ENCODE measurements around the gene FST. TPM values are rescaled to one million over a fixed set of nuclear protein-coding genes. Genes with fewer than 3 reads are reported as not detected.
A peak's percentile ranks its signal among the peaks of the same experiment; 100 is the strongest.

The FST gene
- total RNA-seq, 1 experiment from 2014 or later = not detected

DNA sequence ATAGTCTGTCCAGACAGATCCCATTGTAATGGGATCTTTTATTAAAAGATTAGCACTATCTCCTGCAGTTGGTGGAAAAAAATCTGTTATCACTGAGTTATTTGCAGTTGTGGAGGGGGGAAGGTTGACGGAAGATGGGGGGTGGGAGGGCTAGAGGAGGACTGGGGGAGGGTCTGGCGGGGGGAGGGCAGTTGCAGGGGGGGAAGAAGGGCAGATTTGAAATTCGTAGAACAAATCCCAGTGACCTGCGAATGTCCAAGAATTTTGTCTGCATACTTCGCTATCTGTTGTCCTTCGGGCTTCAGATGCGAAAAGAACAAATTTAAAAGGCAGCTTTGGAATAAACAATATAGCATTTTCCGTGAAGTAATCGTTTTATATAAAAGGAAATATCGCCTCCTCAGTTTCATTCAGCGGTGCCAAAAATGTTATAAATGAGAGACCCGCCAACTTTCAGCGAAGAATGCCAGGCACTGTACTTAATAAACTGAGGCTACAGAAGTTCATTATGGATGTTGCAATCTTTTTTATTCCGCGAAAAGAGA, 1.3 kb upstream of the FST start:
- no TSS peak for BruUV-seq (replicated peaks)

DNA sequence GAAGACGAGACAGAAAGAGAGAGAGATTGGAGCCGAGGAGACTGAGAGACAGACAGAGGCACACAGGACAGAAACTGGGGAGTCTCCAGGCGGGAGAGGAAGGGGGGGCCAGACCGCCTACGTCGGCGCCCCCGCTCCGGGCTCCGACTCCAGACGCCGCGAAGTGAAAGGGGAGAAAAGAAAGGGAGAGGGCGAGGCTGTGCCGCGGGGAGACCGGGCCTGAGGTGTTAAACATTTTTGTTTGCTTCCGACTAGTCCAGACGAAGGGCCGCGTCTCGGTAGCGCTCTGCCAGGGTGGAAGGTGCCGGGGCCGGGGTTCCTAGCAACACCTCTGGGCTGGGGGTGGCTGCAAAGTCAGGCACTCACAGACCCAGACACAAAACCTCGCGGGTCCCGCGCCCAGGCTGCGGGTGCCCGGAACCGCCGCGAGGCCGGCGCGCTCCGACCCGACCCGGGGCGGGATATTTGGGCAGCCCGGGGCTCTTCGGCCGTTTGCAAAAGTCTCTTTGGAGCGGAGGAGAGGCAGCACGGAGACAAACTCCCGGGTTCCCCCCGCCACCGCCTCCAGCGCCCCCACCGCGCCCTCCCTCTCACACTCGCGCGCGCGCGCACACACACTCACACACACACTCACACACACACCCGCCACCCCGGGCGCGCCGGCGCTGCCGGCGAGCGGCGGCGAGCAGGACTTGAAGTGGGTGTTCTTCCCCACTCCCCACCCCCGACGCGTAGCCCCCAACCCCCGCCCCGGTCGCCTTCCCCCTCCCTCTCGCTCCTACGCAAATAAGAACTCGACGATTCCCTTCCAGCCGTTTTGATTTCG, 626 bp upstream of the FST start:
- intact Hi-C loops (cut with micrococcal nuclease; ENCODE audit: unreplicated experiment) = loop anchor here (5.0 kb wide), 2 partner anchors 512 to 737 kb away; no protein-coding TSS in a partner anchor
- peak; percentile 34 for DNase-seq (ENCODE audit: low spot score)
- H3K27ac ChIP-seq (ENCODE audit: low read depth, low read length, poor library complexity, severe bottlenecking) = no peak overlapping the region
- H3K27me3 ChIP-seq (replicated peaks; ENCODE audit: insufficient read depth, low read depth, low read length, poor library complexity) = peaks cover 64% of the 10 kb centered on the region
- no peaks in the 10 kb centered on the region for H3K9me3 ChIP-seq (ENCODE audit: low read depth, low read length, poor library complexity, severe bottlenecking)
- no TSS peak for BruUV-seq (replicated peaks)
- no peaks in the 10 kb centered on the region for H3K36me3 ChIP-seq (ENCODE audit: insufficient read depth, low read length, poor library complexity, severe bottlenecking)
- ChIA-PET CTCF (no interaction called here), POLR2A (ENCODE audit: low non-redundant PET) (no interaction called here)
- H3K4me3 ChIP-seq (ENCODE audit: low read depth, low read length, poor library complexity, severe bottlenecking) = peak overlapping the region; percentile 45
- TF ChIP-seq, protein P1, sequence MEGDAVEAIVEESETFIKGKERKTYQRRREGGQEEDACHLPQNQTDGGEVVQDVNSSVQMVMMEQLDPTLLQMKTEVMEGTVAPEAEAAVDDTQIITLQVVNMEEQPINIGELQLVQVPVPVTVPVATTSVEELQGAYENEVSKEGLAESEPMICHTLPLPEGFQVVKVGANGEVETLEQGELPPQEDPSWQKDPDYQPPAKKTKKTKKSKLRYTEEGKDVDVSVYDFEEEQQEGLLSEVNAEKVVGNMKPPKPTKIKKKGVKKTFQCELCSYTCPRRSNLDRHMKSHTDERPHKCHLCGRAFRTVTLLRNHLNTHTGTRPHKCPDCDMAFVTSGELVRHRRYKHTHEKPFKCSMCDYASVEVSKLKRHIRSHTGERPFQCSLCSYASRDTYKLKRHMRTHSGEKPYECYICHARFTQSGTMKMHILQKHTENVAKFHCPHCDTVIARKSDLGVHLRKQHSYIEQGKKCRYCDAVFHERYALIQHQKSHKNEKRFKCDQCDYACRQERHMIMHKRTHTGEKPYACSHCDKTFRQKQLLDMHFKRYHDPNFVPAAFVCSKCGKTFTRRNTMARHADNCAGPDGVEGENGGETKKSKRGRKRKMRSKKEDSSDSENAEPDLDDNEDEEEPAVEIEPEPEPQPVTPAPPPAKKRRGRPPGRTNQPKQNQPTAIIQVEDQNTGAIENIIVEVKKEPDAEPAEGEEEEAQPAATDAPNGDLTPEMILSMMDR (conservative IDR thresholded peaks at IDR 0.05; ENCODE audit: low read depth, low read length) = no peak
- H3K4me1 ChIP-seq (ENCODE audit: insufficient read depth, low read length, poor library complexity, severe bottlenecking) = peaks cover 5% of the 10 kb centered on the region

More for the DNA sequence above, 1.3 kb upstream of the FST start:
- peaks cover 5% of the 10 kb centered on the region for H3K4me1 ChIP-seq (ENCODE audit: insufficient read depth, low read length, poor library complexity, severe bottlenecking)
- no peaks in the 10 kb centered on the region for H3K9me3 ChIP-seq (ENCODE audit: low read depth, low read length, poor library complexity, severe bottlenecking)
- H3K27ac ChIP-seq (ENCODE audit: low read depth, low read length, poor library complexity, severe bottlenecking) = no peak overlapping the region
- no peak for DNase-seq (ENCODE audit: low spot score)
- CTCF ChIA-PET = no interaction called here
- TF ChIP-seq EZH2 (IDR thresholded peaks at IDR 0.05; ENCODE audit: borderline replicate concordance, low read depth, low read length, poor library complexity, severe bottlenecking) = no peak
- TF ChIP-seq, protein P1 (conservative IDR thresholded peaks at IDR 0.05; ENCODE audit: low read depth, low read length) = no peak
- H3K36me3 ChIP-seq (ENCODE audit: insufficient read depth, low read length, poor library complexity, severe bottlenecking) = no peaks in the 10 kb centered on the region
- H3K4me3 ChIP-seq (ENCODE audit: low read depth, low read length, poor library complexity, severe bottlenecking) = peak overlapping the region; percentile 45
- intact Hi-C loops (cut with micrococcal nuclease; ENCODE audit: unreplicated experiment) = loop anchor here (5.0 kb wide), 2 partner anchors 513 to 738 kb away; no protein-coding TSS in a partner anchor
- POLR2A ChIA-PET (ENCODE audit: low non-redundant PET) = no interaction called here
- peaks cover 59% of the 10 kb centered on the region for H3K27me3 ChIP-seq (replicated peaks; ENCODE audit: insufficient read depth, low read depth, low read length, poor library complexity)

DNA sequence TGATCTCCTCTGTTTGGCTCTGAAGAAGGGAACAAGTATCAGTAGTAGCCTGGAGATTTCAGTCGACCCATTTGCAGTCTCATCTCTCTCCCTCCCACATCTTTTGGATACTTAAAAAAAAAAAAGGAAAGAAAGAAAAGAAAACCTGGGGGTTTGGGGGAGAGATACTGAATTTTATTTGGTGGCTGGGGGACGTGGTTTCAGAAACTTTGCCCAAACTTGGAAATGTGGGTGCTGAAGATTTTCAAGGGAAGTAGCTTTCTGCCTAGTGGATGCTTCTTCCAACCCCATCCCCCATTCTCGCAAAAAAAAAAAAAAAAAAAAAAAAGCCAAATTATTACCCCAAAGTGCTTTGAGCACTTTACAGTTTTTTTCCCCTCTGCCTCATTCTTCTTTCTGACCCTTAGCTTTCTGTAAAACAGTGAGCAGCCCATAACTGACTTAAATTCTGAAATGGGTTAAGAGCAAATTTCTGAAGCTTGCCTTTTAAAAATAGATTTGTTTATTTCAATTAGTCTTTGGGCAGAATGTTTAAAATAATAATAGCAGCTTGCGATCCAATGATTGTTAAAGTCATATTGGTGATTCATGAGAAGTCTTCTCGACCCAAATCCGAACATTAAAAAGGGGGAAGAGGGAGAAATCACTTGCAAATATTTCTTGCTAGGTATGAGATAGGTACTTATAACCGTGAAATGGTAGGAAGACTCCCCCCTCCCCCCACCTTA, 894 bp downstream of the FST start:
- intact Hi-C loops (cut with micrococcal nuclease; ENCODE audit: unreplicated experiment) = no loop called here
- no peaks in the 10 kb centered on the region for H3K36me3 ChIP-seq (ENCODE audit: insufficient read depth, low read length, poor library complexity, severe bottlenecking)
- peaks cover 68% of the 10 kb centered on the region for H3K27me3 ChIP-seq (replicated peaks; ENCODE audit: insufficient read depth, low read depth, low read length, poor library complexity)
- H3K27ac ChIP-seq (ENCODE audit: low read depth, low read length, poor library complexity, severe bottlenecking) = no peak overlapping the region
- POLR2A ChIA-PET (ENCODE audit: low non-redundant PET) = no interaction called here
- H3K4me1 ChIP-seq (ENCODE audit: insufficient read depth, low read length, poor library complexity, severe bottlenecking) = peaks cover 5% of the 10 kb centered on the region
- no peak for DNase-seq (ENCODE audit: low spot score)
- no TSS peak for BruUV-seq (replicated peaks)
- TF ChIP-seq, protein P1 (conservative IDR thresholded peaks at IDR 0.05; ENCODE audit: low read depth, low read length) = no peak
- no peak for TF ChIP-seq EZH2 (IDR thresholded peaks at IDR 0.05; ENCODE audit: borderline replicate concordance, low read depth, low read length, poor library complexity, severe bottlenecking)
- CTCF ChIA-PET = interaction anchor here (1.0 kb wide), 1 partner anchor 311 kb away, joined by 3 read pairs; no protein-coding TSS in a partner anchor
- no peaks in the 10 kb centered on the region for H3K9me3 ChIP-seq (ENCODE audit: low read depth, low read length, poor library complexity, severe bottlenecking)
- H3K4me3 ChIP-seq (ENCODE audit: low read depth, low read length, poor library complexity, severe bottlenecking) = peak overlapping the region; percentile 46

All from A673 (cell line).